ENCODE measurements around the gene L3MBTL4.
"Not testable (repeated sequence)": the region's sequence is repeated elsewhere in the genome, so short reads cannot be mapped to it uniquely, and the experiment has no call there.

L3MBTL4 gene

GRCh38 chr18:6161549-6161948, 253.2 kb downstream of the L3MBTL4 start:
- FAIRE-seq = no peak

- FAIRE-seq = no peak
These were observed 255.3 kb downstream of the L3MBTL4 start for GRCh38 chr18:6159426-6159825.

- no peak for FAIRE-seq
These were observed 255.8 kb downstream of the L3MBTL4 start for GRCh38 chr18:6158958-6159357.

- no peak for FAIRE-seq
These were observed 258.3 kb downstream of the L3MBTL4 start for GRCh38 chr18:6156446-6156845.

- FAIRE-seq = no peak
These were observed 259.0 kb downstream of the L3MBTL4 start for GRCh38 chr18:6155707-6156106.

- FAIRE-seq = no peak
These were observed 264.3 kb downstream of the L3MBTL4 start for GRCh38 chr18:6150430-6150829.

- FAIRE-seq = no peak
These were observed 268.4 kb downstream of the L3MBTL4 start for GRCh38 chr18:6146307-6146661.

- no peak for FAIRE-seq
These were observed 268.9 kb downstream of the L3MBTL4 start for GRCh38 chr18:6145645-6146306.

GRCh38 chr18:6139007-6139406, 275.7 kb downstream of the L3MBTL4 start:
- FAIRE-seq = no peak

GRCh38 chr18:6135901-6136300, 278.8 kb downstream of the L3MBTL4 start:
- FAIRE-seq = not testable (repeated sequence)

- not testable (repeated sequence) for FAIRE-seq
These were observed 279.7 kb downstream of the L3MBTL4 start for GRCh38 chr18:6135029-6135428.

- FAIRE-seq = no peak
These were observed 281.9 kb downstream of the L3MBTL4 start for GRCh38 chr18:6132751-6133368.

- FAIRE-seq = no peak
These were observed 293.9 kb downstream of the L3MBTL4 start for GRCh38 chr18:6120820-6121279.

GRCh38 chr18:6119761-6120160, 294.9 kb downstream of the L3MBTL4 start:
- no peak for FAIRE-seq

- FAIRE-seq = no peak
These were observed 296.6 kb downstream of the L3MBTL4 start for GRCh38 chr18:6118080-6118479.

GRCh38 chr18:6115710-6116109, 299.0 kb downstream of the L3MBTL4 start:
- FAIRE-seq = no peak

GRCh38 chr18:6113650-6114049, 301.1 kb downstream of the L3MBTL4 start:
- no peak for FAIRE-seq

GRCh38 chr18:6111726-6112125, 303.0 kb downstream of the L3MBTL4 start:
- no peak for FAIRE-seq

GRCh38 chr18:6109743-6110142, 305.0 kb downstream of the L3MBTL4 start:
- FAIRE-seq = no peak

- no peak for FAIRE-seq
These were observed 306.9 kb downstream of the L3MBTL4 start for GRCh38 chr18:6107794-6108193.

GRCh38 chr18:6106091-6106685, 308.5 kb downstream of the L3MBTL4 start:
- no peak for FAIRE-seq

GRCh38 chr18:6103741-6104140, 311.0 kb downstream of the L3MBTL4 start:
- FAIRE-seq = no peak

GRCh38 chr18:6096730-6097129, 318.0 kb downstream of the L3MBTL4 start:
- FAIRE-seq = no peak

- FAIRE-seq = no peak
These were observed 326.3 kb downstream of the L3MBTL4 start for GRCh38 chr18:6088432-6088831.

All from G401.6 (cell line).